Right lobe of liver (tissue), 6 donors: ENCODE measurements around the gene COL4A1. TPM values are rescaled to one million over a fixed set of nuclear protein-coding genes. Genes with fewer than 3 reads are reported as not detected.

Source experiments
- ATAC-seq, 4 donors: fragments of 200-7000 bp; cut with Tn5 transposase; one replicate each; pipeline ENCODE4 v1.9.1; 2020; ENCODE audit warnings: mild to moderate bottlenecking in 4 of 4, moderate library complexity in 4 of 4
- DNase-seq, 3 donors: peaks; one replicate each; pipeline ENCODE4 v3.0.0-alpha.2; 2020
- H3K27ac ChIP-seq, 3 donors: fragments of 200-600 bp; one replicate each; pipeline ENCODE4 v1.8.0; 2022
- H3K27me3 ChIP-seq, 2 donors: fragments of 200-600 bp; one replicate each; pipeline ENCODE4 v1.8.0; 2022
- H3K36me3 ChIP-seq, 4 donors: fragments of 200-600 bp; sonication (generic) in 1 of 4; one replicate each; pipeline versions ENCODE4 v1.5.1 to v1.8.0; 2017 to 2022; ENCODE audit warnings: control low read depth in 1 of 4
- H3K4me1 ChIP-seq, 4 donors: fragments of 200-600 bp; sonication (generic) in 1 of 4; one replicate each; pipeline versions ENCODE4 v1.5.1 to v1.8.0; 2017 to 2022; ENCODE audit warnings: control low read depth in 1 of 4
- H3K4me3 ChIP-seq, 3 donors: fragments of 200-600 bp; one replicate each; pipeline ENCODE4 v1.8.0; 2022
- H3K9me3 ChIP-seq, 4 donors: fragments of 200-600 bp; sonication (generic) in 1 of 4; one replicate each; pipeline versions ENCODE4 v1.5.1 to v1.8.0; 2017 to 2022; ENCODE audit warnings: control low read depth in 1 of 4
- CTCF ChIP-seq, 4 donors: fragments of 200-600 bp in 3 of 4; fragments of 450-650 bp in 1 of 4; IDR thresholded peaks; one replicate each; pipeline versions ENCODE4 v1.5.1 to v1.8.0; 2016 to 2022; ENCODE audit warnings: antibody characterized with exemption in 4 of 4, mild to moderate bottlenecking in 2 of 4
- POLR2A ChIP-seq: fragments of 450-650 bp; IDR thresholded peaks from one replicate; pipeline ENCODE4 v1.6.1; 2017; ENCODE audit warnings: antibody characterized with exemption, mild to moderate bottlenecking
- WGBS: methylation state at CpG from one replicate; pipeline ENCODE4 v1.1.6; 2018; ENCODE audit warnings: low coverage, low lambda C conversion rate; ENCODE audit not compliant: insufficient coverage; ENCODE audit errors: missing lambda C conversion rate; 5-methylcytosine and 5-hydroxymethylcytosine counted together
- intact Hi-C, 2 donors: fragments of 100-400 bp; cut with DNase I; formaldehyde crosslinking; loops; one replicate each; pipeline versions ENCODE4 v1.11.2 to v1.14.1; 2022
- total RNA-seq, 6 experiments: library from RNA; depleted of rRNA in 2 of 6; stranded (reverse); fragments of >200 nt in 2 of 6; fragmentation: NEBNext Ultra II Directional in 3 of 6; extraction: Animal tissue kit (Norgen Biotek cat#: 25700) in 3 of 6; gene quantifications; one replicate each; pipeline versions ENCODE4 v1.1.0 to v1.2.4, GENCODE V29; 2016 to 2023
- donor health status: DM: no; HTN: yes; CAD: no.
- donor health status: DM: no; HTN: no; CAD: no.
- donor health status: DM: no; HTN: no; CAD: no.
- donor health status: DM: no; HTN: yes; CAD: no.
- donor health status: DM: no; HTN: yes; CAD: no.

The COL4A1 gene
- total RNA-seq, 6 experiments from 2014 or later: 8.0 to 89.8 (median 41.1) TPM

- 47% methylated on average over 4 of the region's 4 CpGs for WGBS
- H3K9me3 ChIP-seq: no peaks in the 10 kb centered on the region
- no peaks in the 10 kb centered on the region for H3K4me1 ChIP-seq
- no peak for ATAC-seq
- DNase-seq: no peak
- TF ChIP-seq CTCF (IDR thresholded peaks at IDR 0.05) (no peak), POLR2A (no peak)
- no peaks in the 10 kb centered on the region for H3K36me3 ChIP-seq
- H3K4me3 ChIP-seq: no peak overlapping the region
- intact Hi-C loops: no loop called here
- no peak overlapping the region for H3K27ac ChIP-seq
- H3K27me3 ChIP-seq: no peaks in the 10 kb centered on the region
These were observed 27.3 kb downstream of the COL4A1 start for GRCh38 chr13:110279684-110280083.

GRCh38 chr13:110278859-110279258 lies 28.1 kb downstream of the COL4A1 start:
- Histone ChIP-seq H3K4me1 (no peaks in the 10 kb centered on the region), H3K27me3 (no peaks in the 10 kb centered on the region), H3K9me3 (no peaks in the 10 kb centered on the region), H3K36me3 (no peaks in the 10 kb centered on the region), H3K4me3 (no peak overlapping the region), H3K27ac (no peak overlapping the region)
- intact Hi-C loops: no loop called here
- TF ChIP-seq POLR2A: no peak
- no peak for TF ChIP-seq CTCF (IDR thresholded peaks at IDR 0.05)
- WGBS: 69% methylated on average over 6 of the region's 7 CpGs
- no peak for DNase-seq
- ATAC-seq: no peak

GRCh38 chr13:110277357-110277975 lies 29.5 kb downstream of the COL4A1 start:
- no peak for TF ChIP-seq POLR2A
- TF ChIP-seq CTCF (IDR thresholded peaks at IDR 0.05): no peak
- intact Hi-C loops: no loop called here
- ATAC-seq (no peak), DNase-seq (no peak)
- Histone ChIP-seq H3K27ac (no peak overlapping the region), H3K9me3 (no peaks in the 10 kb centered on the region), H3K4me1 (no peaks in the 10 kb centered on the region), H3K27me3 (no peaks in the 10 kb centered on the region), H3K36me3 (no peaks in the 10 kb centered on the region), H3K4me3 (no peak overlapping the region)
- 56% methylated on average over 4 of the region's 5 CpGs for WGBS

- ATAC-seq (no peak), DNase-seq (no peak)
- H3K27me3 ChIP-seq: no peaks in the 10 kb centered on the region
- H3K4me3 ChIP-seq: no peak overlapping the region
- no peaks in the 10 kb centered on the region for H3K9me3 ChIP-seq
- 71% methylated on average over 5 of the region's 5 CpGs for WGBS
- intact Hi-C loops: no loop called here
- no peaks in the 10 kb centered on the region for H3K36me3 ChIP-seq
- H3K4me1 ChIP-seq: no peaks in the 10 kb centered on the region
- TF ChIP-seq POLR2A: no peak
- H3K27ac ChIP-seq: no peak overlapping the region
These were observed 30.4 kb downstream of the COL4A1 start for GRCh38 chr13:110276553-110276950.

DNA sequence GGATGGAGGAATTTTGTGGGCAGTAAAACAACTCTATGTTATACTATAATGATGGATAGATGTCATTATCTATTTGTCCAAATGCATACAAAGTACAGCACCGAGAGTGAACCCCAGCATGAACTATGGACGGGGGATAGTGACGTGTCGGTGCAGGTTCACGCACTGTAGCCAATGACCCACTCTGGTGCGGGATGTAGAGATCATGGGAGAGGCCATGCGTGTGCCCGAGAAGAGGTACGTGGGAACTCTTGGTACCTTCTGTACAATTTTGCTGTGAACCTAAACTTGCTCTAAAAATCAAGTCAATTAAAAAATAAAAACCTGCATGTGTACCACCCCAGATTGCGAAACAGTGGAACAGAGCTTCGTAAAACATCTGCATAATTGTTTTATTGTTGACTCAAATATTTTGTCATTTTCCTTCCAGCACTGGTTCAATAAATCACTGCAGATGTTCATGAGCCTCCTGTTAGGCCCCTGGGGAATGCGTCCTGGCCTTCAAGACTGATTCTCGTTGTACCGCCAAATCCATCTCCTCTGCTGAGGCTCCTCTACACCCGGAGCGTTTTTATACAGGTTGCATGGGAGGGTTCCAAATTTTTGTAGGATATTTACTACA lies 30.9 kb downstream of the COL4A1 start:
- DNase-seq (no peak), ATAC-seq (no peak)
- intact Hi-C loops: no loop called here
- H3K4me1 ChIP-seq: no peaks in the 10 kb centered on the region
- no peaks in the 10 kb centered on the region for H3K36me3 ChIP-seq
- H3K9me3 ChIP-seq: no peaks in the 10 kb centered on the region
- H3K4me3 ChIP-seq: no peak overlapping the region
- H3K27me3 ChIP-seq: no peaks in the 10 kb centered on the region
- no peak overlapping the region for H3K27ac ChIP-seq
- TF ChIP-seq CTCF (IDR thresholded peaks at IDR 0.05) (no peak), POLR2A (no peak)
- 64% methylated on average over 16 of the region's 16 CpGs for WGBS
